ENCODE data around the gene EIF5A2.
"Not testable (repeated sequence)": the region's sequence is repeated elsewhere in the genome, so short reads cannot be mapped to it uniquely, and the experiment has no call there.

EIF5A2 gene

GRCh38 chr3:170896333-170896732, 12.1 kb downstream of the EIF5A2 start:
- DNase-seq = not testable (repeated sequence)

- DNase-seq = no peak
These were observed 14.5 kb downstream of the EIF5A2 start for GRCh38 chr3:170893895-170894294.

- no peak for DNase-seq
These were observed 18.8 kb downstream of the EIF5A2 start for GRCh38 chr3:170889630-170890029.

GRCh38 chr3:170889132-170889531, 19.3 kb downstream of the EIF5A2 start:
- DNase-seq = no peak

GRCh38 chr3:170884109-170884930, 24.1 kb downstream of the EIF5A2 start:
- not testable (repeated sequence) for DNase-seq

- not testable (repeated sequence) for DNase-seq
These were observed 29.7 kb downstream of the EIF5A2 start for GRCh38 chr3:170878688-170879087.

- not testable (repeated sequence) for DNase-seq
These were observed 31.1 kb downstream of the EIF5A2 start for GRCh38 chr3:170877311-170877710.

GRCh38 chr3:170876537-170876936, 31.9 kb downstream of the EIF5A2 start:
- no peak for DNase-seq

- peak; percentile 97 to 99 (median 98) for DNase-seq
These were observed 38.5 kb downstream of the EIF5A2 start, which contains the start of gene RPL22L1 for GRCh38 chr3:170869645-170870593. RPL22L1 (minus strand) TSS chr3:170870195; CDS start chr3:170870167, 28 bp downstream.

GRCh38 chr3:170869239-170869590, 39.2 kb downstream of the EIF5A2 start:
- no peak for DNase-seq

GRCh38 chr3:170868577-170869238, 39.7 kb downstream of the EIF5A2 start:
- DNase-seq = no peak

GRCh38 chr3:170867143-170867937, 41.1 kb downstream of the EIF5A2 start:
- DNase-seq = peak; percentile 17 to 48 (median 39)

- DNase-seq = no peak
These were observed 41.9 kb downstream of the EIF5A2 start for GRCh38 chr3:170866499-170866898.

- no peak for DNase-seq
These were observed 43.0 kb downstream of the EIF5A2 start for GRCh38 chr3:170865209-170866094.

GRCh38 chr3:170864525-170865208, 43.8 kb downstream of the EIF5A2 start:
- DNase-seq = no peak

- peak in 1 of 3 donors; percentile 31 for DNase-seq
These were observed 44.6 kb downstream of the EIF5A2 start for GRCh38 chr3:170863816-170864215.

GRCh38 chr3:170862618-170863374, 45.6 kb downstream of the EIF5A2 start:
- no peak for DNase-seq

- DNase-seq = no peak
These were observed 49.8 kb downstream of the EIF5A2 start for GRCh38 chr3:170858599-170858998.

GRCh38 chr3:170852324-170852723, 56.1 kb downstream of the EIF5A2 start:
- DNase-seq = no peak

Measured in suppressor macrophage treated with lipopolysaccharide for 1 hour (primary cell).